HG03354 (cell line): ENCODE measurements around the gene BLVRA.
"Not testable (repeated sequence)": the region's sequence is repeated elsewhere in the genome, so short reads cannot be mapped to it uniquely, and the experiment has no call there.

ENCODE experiments used
- ATAC-seq: cut with Tn5 transposase; IDR thresholded peaks from one replicate; pipeline ENCODE4 v1.9.1; 2021; ENCODE audit warnings: mild to moderate bottlenecking; ENCODE audit not compliant: unreplicated experiment, poor library complexity, severe bottlenecking

Gene BLVRA

DNA sequence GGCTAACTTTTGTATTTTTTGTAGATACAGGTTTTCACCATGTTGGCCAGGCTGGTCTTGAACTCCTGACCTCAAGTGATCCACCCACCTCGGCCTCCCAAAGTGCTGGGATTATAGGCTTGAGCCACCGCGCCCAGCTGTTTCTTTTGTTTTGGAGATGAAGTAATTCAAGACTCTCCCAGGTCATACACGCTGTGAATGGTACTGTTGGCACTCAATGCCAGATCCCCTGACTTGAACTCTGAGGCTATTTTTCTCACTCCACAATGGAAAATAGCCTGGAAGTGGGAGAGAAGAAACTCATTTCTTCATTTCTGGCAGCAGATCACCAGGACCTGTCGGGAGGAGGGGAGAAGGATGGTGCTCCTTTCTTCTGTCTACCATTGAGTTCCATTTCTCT is 32.4 kb downstream of the BLVRA start:
- no peak for ATAC-seq

GRCh38 chr7:43791665-43792064 is 33.2 kb downstream of the BLVRA start:
- ATAC-seq = no peak

- ATAC-seq = no peak
These were observed 34.1 kb downstream of the BLVRA start for GRCh38 chr7:43792471-43793150.

- no peak for ATAC-seq
These were observed 41.1 kb downstream of the BLVRA start for GRCh38 chr7:43799605-43800004.

DNA sequence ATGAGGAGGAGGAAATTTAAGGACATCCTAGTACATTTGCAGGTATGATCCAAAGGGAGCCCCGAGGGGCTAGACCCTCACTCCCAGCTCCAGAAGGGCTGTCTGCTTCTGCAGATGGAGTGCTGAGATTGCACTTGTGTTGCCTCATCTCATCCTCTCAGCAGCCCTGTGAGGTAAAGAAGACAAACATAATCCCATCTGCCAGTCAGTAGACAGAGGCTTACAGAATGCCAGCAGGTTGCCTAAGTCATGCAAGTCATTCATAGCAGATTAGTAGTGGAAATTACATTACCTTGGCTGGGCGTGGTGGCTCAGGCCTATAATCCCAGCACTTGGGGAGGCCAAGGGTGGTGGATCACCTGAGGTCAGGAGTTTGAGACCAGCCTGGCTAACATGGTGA is 45.4 kb downstream of the BLVRA start:
- no peak for ATAC-seq

- ATAC-seq = no peak
These were observed 49.9 kb downstream of the BLVRA start for GRCh38 chr7:43808410-43808809.

DNA sequence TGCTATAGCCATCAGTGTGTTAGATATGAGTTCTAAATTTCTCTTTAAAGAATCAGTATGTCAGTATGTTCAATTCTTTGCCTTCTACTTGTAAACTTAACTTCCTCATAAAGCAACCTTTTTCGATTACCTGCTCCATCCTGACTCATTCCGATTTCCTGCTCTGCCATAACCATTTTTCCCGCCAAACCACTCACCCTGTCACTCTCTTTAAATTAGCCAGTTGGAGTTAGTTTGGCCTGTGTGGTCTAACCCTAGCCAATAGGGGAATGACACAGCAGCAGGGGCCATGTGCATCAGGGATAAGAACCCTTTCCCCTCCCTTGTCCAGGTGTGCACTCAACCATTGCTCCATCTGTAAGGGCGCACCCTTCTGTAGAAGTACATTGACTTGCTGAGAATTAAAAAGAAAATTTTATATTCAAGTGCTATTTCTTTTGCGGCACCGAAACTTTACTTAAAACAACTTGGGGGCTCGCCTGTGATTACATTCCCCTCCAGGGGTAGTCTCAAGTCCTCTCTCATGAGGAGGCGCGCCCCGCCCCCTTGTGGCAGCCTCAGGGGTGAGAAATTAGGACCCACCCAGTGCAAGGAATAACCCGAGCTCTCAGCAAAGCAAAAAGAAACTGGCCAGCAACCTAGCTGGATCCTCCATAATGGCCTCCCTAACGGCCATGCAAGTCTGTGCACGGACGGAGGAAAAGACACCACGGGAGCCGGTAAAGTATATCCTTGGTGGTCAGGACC is 51.9 kb downstream of the BLVRA start:
- not testable (repeated sequence) for ATAC-seq

DNA sequence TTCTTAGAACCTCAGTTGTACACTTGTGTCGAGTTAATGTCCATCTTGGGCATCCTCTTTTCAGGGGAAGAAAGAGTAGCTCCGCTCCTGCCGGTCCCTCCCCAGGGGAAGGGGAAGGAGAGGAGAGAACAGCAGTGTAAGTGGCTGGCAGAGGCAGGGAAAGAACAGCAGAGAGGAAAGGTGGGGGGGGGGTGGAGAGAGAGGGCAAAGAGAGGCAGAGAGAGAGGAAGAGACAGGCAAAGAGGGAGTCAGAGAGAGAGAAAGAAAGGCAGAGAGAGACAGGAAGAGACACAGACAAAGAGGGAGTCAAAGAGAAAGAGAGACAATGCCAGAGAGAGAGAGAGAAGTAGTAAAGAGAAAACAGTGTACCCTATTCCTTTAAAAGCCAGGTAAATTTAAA is 56.9 kb downstream of the BLVRA start:
- ATAC-seq = no peak

DNA sequence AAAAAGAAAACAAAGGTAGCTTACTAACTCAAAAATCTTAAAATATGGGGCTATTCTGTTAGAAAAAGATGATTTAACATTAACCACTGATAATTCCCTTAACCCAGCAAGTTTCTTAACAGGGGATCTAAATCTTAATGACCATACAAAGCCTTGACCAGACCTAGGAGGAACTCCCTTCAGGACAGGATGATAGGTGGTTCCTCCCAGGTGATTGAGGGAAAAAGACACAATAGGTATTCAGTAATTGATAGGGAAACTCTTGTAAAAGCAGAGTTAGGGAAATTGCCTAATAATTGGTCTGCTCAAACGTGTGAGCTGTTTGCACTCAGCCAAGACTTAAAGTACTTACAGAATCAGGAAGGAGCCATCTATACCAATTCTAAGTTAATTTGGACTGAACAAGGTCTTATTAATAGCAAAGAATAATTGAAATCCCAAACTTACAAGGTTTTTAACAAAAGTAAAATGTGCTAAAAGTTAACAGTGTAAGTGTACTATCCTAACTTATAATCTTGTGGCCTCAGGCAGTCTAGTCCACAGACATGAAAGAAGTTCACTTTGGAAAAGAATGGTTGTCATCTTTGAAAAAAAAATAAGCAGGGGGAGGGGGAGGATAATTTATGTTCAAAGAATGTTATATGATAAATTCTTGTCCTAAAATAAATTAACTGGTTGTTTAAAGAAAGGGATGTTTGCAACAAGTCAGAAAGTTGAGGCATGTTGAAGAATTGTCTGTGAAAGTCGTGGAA is 57.7 kb downstream of the BLVRA start:
- ATAC-seq = not testable (repeated sequence)

DNA sequence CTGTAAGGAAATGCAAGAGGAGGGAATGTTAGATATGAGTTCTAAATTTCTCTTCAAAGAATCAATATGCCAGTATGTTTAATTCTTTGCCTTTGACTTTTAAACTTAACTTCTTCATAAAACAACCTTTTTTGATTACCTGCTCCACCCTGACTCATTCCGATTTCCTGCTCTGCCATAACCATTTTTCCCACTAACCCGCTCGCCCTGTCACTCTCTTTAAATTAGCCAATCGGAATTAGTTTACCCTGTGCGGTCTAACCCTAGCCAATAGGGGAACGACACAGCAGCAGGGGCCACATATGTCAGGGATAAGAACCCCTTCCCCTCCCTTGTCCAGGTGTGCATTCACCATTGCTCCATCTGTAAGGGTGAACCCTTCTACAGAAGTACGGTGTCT is 64.9 kb downstream of the BLVRA start:
- ATAC-seq = not testable (repeated sequence)

GRCh38 chr7:43823941-43824340 is 65.5 kb downstream of the BLVRA start:
- no peak for ATAC-seq

GRCh38 chr7:43824513-43824912 is 66.0 kb downstream of the BLVRA start:
- not testable (repeated sequence) for ATAC-seq

- no peak for ATAC-seq
These were observed 66.5 kb downstream of the BLVRA start for GRCh38 chr7:43824963-43825362.

DNA sequence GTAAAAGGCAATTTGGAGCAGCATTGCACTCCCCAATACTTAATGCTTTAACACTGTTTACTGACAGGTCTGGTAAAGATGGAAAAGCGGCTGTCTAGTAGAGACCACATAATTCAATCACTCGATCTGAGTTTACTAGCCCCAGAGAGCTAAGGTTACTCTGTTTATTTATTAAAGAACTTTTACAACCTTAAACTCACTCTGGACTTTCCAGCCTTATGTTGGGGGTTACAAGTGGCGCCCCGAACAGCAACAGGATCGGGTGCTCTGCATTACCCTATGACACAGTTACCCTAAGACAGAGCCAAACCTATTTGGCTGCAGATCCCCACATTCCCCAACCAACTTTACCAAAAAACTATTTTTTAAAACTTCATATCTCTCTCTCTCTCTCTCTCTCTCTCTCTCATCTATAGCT is 66.9 kb downstream of the BLVRA start:
- no peak for ATAC-seq

- ATAC-seq = not testable (repeated sequence)
These were observed 72.4 kb downstream of the BLVRA start for GRCh38 chr7:43830917-43831316.

- peak; percentile 52 for ATAC-seq
These were observed 76.2 kb downstream of the BLVRA start for GRCh38 chr7:43834463-43835251.

GRCh38 chr7:43838201-43838658 is 79.8 kb downstream of the BLVRA start:
- no peak for ATAC-seq

GRCh38 chr7:43843296-43843695 is 84.8 kb downstream of the BLVRA start:
- ATAC-seq = no peak

DNA sequence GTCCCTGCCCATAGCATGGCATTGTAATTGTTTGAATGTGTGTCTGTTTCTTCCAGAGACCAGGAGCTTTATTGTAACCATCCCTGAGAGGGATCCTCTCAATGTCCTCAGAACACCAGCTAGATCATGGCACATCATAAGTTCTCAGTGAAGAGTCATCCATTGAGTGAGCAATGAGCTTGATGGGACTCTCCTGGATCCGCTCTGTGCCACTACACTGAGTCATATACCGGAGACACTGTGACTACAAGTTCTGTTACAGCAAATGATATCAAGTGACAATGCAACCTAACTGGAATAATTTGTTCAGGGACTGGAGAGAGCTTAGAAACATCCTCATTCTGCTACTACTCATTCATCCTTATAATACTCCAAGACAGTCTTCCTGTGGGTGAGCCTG is 85.8 kb downstream of the BLVRA start:
- ATAC-seq = no peak

GRCh38 chr7:43844662-43845061 is 86.2 kb downstream of the BLVRA start:
- ATAC-seq = no peak
